ENCODE measurements around the gene MRPL12.
A peak's percentile ranks its signal among the peaks of the same experiment; 100 is the strongest.

MRPL12 gene

DNA sequence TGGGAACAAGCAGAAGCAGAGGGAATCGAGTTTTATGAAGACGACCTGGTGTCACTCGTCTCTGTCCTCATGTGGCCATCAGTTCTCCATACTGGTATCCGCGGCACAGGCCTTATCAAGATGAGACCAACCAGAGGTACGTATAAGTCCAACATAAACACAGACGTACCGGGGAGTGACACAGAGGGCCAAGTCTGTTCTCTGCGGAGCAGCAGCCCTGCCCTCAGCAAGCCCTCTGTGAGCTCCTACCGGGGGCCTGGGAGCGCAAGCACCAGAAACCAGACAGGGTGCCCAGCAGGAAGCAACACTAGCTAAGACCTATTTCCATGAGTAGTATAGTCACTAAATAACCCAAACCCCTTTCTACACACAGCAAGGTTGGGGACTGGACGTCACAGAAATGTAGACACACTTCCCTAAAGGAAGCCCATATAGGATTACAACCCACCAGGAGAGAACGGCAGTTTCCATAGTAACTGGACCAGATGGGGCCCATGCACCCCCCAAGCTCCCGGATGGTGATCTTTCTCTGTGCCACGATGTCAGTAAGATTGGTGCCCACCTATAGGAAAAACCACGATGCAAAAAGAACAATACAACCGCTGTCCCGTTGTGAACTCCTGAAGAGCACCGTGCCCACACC lies 20.5 kb upstream of the MRPL12 start:
- CTCF ChIA-PET: interaction anchor here (0.6 to 1.7 kb wide), 4 partner anchors 10 to 54 kb away, joined by 3 to 4 read pairs (median 3); partner anchors contain the start of gene PDE6G
- POLR2A ChIA-PET: interaction anchor here (1.6 to 1.7 kb wide), 2 partner anchors 17 to 20 kb away, joined by 7 to 13 read pairs; partner anchors contain the start of genes CCDC137, MRPL12 and OXLD1
- peaks cover 2 to 38% (median 20%) of the 10 kb centered on the region in 4 experiments for H3K36me3 ChIP-seq (ENCODE audit: control insufficient read depth in 4 of 4, insufficient read depth in 4 of 4, low read length in 3 of 4)
- 57% methylated on average over 17 of the region's 19 CpGs for WGBS (ENCODE audit: insufficient coverage)
- DNase-seq: peak in 1 of 3 donors; percentile 19
- no peaks in the 10 kb centered on the region for H3K27me3 ChIP-seq (replicated peaks in 2 of 5; ENCODE audit: control insufficient read depth in 4 of 5, insufficient read depth in 5 of 5, low read length in 4 of 5)
- peaks cover 9 to 26% (median 22%) of the 10 kb centered on the region in 4 experiments for H3K4me1 ChIP-seq (ENCODE audit: control extremely low read depth in 1 of 4, control insufficient read depth in 4 of 4, insufficient read depth in 4 of 4, low read length in 3 of 4)
- H3K27ac ChIP-seq (ENCODE audit: insufficient read depth in 1 of 2, low read depth in 1 of 2, low read length in 2 of 2, poor library complexity in 1 of 2, severe bottlenecking in 2 of 2): peak overlapping the region; percentile 58 to 89
- no peaks in the 10 kb centered on the region for H3K9me3 ChIP-seq (ENCODE audit: control extremely low read depth in 1 of 5, control insufficient read depth in 4 of 5, insufficient read depth in 2 of 5, low read depth in 1 of 5, low read length in 4 of 5)
- H3K4me3 ChIP-seq (ENCODE audit: control insufficient read depth in 1 of 7, extremely low read depth in 1 of 7, insufficient read depth in 4 of 7, low read depth in 2 of 7, low read length in 6 of 7): peak overlapping the region; percentile 69 to 97 (median 91)

DNA sequence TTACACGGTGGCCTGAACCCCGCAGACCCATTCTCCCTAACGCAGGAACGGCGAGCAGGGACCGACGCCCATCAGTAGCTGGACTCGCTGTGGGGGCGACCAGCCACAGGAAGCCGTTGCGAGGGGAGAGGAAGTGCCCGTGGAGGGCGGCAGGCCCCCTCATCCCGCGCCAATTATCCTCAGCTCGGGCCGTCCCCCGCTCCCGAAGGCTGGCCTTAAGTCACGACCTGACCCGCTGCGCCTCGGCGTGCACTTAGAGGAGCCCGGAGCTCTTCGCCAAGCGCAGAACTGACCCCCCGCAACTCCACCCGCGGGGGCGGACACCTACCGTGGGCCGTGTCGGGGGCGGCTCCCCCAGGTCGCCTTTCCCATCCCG lies 20.0 kb upstream of the MRPL12 start:
- H3K4me1 ChIP-seq (ENCODE audit: control extremely low read depth in 1 of 4, control insufficient read depth in 4 of 4, insufficient read depth in 4 of 4, low read length in 3 of 4): peaks cover 9 to 26% (median 22%) of the 10 kb centered on the region in 4 experiments
- CTCF ChIA-PET: interaction anchor here (0.7 to 1.7 kb wide), 7 partner anchors 10 to 171 kb away, joined by 3 to 4 read pairs (median 3); partner anchors contain the start of genes CCDC137, OXLD1 and PDE6G
- WGBS (ENCODE audit: insufficient coverage): under 1% methylated on average over 32 of the region's 37 CpGs

DNA sequence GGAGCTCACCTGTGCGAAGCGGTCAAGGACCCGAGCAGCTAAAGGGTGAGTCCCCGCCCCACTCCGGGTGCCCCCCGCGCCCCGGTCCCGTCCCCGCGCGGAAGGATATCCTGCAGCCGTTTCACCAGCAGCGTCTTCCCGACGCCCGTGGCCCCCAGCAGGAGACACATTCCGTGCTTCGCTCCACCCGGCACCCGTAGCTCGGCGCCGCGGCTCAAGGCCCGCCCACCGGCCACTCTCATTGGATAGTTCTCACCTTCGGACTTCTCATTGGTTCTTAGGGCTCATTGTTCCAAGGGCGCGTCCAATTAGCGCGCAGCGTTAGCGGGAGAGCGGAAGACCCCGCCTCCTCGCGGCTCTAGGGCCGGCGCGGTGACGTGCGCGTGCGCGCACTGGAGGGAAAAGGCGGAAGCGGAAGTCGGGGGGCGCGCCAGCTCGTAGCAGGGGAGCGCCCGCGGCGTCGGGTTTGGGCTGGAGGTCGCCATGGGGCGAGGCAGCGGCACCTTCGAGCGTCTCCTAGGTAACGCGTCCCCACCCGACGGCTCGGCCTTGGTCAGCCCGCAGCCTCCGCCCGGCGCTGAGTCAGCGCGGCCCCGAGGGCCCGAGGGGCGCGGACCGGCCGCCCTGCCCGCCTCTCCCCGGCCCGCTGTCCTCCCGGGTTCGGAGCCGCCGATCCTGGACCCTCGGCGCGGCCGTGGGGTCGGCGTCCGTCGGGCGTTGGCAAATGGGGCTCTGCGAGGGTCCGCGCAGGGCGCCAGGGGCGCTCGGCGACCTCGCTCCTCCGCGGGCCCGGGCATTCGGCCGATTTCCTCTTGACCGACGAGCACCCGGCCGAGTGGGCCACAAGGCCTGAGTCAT lies 19.4 kb upstream of the MRPL12 start, which contains the start of the genes ARL16 and HGS:
Gene ARL16 (minus strand): TSS at position 214 of the 858 bp plus-strand sequence. CDS start 44 bp downstream, at position 170.
Gene HGS (plus strand): TSS at position 428 of the 858 bp plus-strand sequence. CDS start 56 bp downstream, at position 484.
- H3K4me1 ChIP-seq (ENCODE audit: control extremely low read depth in 1 of 4, control insufficient read depth in 4 of 4, insufficient read depth in 4 of 4, low read length in 3 of 4): peaks cover 9 to 26% (median 22%) of the 10 kb centered on the region in 4 experiments
- peaks cover 3 to 49% (median 26%) of the 10 kb centered on the region in 4 experiments for H3K36me3 ChIP-seq (ENCODE audit: control insufficient read depth in 4 of 4, insufficient read depth in 4 of 4, low read length in 3 of 4)
- no peaks in the 10 kb centered on the region for H3K27me3 ChIP-seq (replicated peaks in 2 of 5; ENCODE audit: control insufficient read depth in 4 of 5, insufficient read depth in 5 of 5, low read length in 4 of 5)
- H3K4me3 ChIP-seq (ENCODE audit: control insufficient read depth in 1 of 7, extremely low read depth in 1 of 7, insufficient read depth in 4 of 7, low read depth in 2 of 7, low read length in 6 of 7): peak within 1 kb of the TSS; percentile 81 to 97 (median 91)
- 0% methylated on average over 97 of the region's 112 CpGs for WGBS (ENCODE audit: insufficient coverage)
- POLR2A ChIA-PET: interaction anchor here (0.5 to 1.7 kb wide), 6 partner anchors 14 to 595 kb away, joined by 3 to 13 read pairs (median 5); partner anchors contain the start of genes CCDC137, MRPL12, NPLOC4 and OXLD1
- CTCF ChIA-PET: interaction anchor here (0.7 to 2.1 kb wide), 7 partner anchors 8 to 171 kb away, joined by 3 to 7 read pairs (median 3); partner anchors contain the start of genes CCDC137 and OXLD1
- peak within 1 kb of the TSS; percentile 61 to 89 for H3K27ac ChIP-seq (ENCODE audit: insufficient read depth in 1 of 2, low read depth in 1 of 2, low read length in 2 of 2, poor library complexity in 1 of 2, severe bottlenecking in 2 of 2)
- no peaks in the 10 kb centered on the region for H3K9me3 ChIP-seq (ENCODE audit: control extremely low read depth in 1 of 5, control insufficient read depth in 4 of 5, insufficient read depth in 2 of 5, low read depth in 1 of 5, low read length in 4 of 5)
- peak; percentile 99 for DNase-seq

More for the DNA sequence above, 20.0 kb upstream of the MRPL12 start:
- POLR2A ChIA-PET: interaction anchor here (0.5 to 1.7 kb wide), 5 partner anchors 15 to 594 kb away, joined by 3 to 13 read pairs (median 6); partner anchors contain the start of genes CCDC137, MRPL12, NPLOC4 and OXLD1
- Histone ChIP-seq H3K4me3 (ENCODE audit: control insufficient read depth in 1 of 7, extremely low read depth in 1 of 7, insufficient read depth in 4 of 7, low read depth in 2 of 7, low read length in 6 of 7) (peak overlapping the region; percentile 69 to 97 (median 91)), H3K36me3 (ENCODE audit: control insufficient read depth in 4 of 4, insufficient read depth in 4 of 4, low read length in 3 of 4) (peaks cover 3 to 43% (median 23%) of the 10 kb centered on the region in 4 experiments), H3K9me3 (ENCODE audit: control extremely low read depth in 1 of 5, control insufficient read depth in 4 of 5, insufficient read depth in 2 of 5, low read depth in 1 of 5, low read length in 4 of 5) (no peaks in the 10 kb centered on the region), H3K27ac (ENCODE audit: insufficient read depth in 1 of 2, low read depth in 1 of 2, low read length in 2 of 2, poor library complexity in 1 of 2, severe bottlenecking in 2 of 2) (peak overlapping the region; percentile 58 to 89), H3K27me3 (replicated peaks in 2 of 5; ENCODE audit: control insufficient read depth in 4 of 5, insufficient read depth in 5 of 5, low read length in 4 of 5) (no peaks in the 10 kb centered on the region)
- no peak for DNase-seq

DNA sequence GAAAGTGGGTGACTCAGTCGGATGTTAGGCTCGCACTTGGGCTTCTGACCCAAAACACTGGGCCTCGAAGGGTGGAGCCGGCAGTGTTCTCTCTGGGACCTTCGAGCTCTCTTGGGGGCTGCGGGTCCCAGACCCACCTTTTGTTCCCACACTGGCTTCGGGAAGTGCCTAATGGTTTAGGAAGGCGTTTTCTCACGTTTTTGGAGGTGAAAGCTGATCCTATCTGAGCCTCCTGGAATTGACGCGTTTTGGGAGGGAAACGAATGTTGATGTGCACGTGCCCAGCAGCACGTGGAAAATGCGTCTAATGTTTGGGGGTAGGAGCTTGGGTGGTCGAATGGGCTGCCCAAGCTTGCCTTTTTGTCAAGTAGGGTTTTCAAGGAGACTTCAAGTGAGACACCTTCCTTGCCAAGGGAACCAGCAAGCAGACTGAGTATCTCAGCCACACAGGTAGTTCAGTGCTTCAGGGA lies 18.7 kb upstream of the MRPL12 start:
- no peaks in the 10 kb centered on the region for H3K9me3 ChIP-seq (ENCODE audit: control extremely low read depth in 1 of 5, control insufficient read depth in 4 of 5, insufficient read depth in 2 of 5, low read depth in 1 of 5, low read length in 4 of 5)
- POLR2A ChIA-PET: interaction anchor here (1.2 to 1.6 kb wide), 2 partner anchors 17 to 18 kb away, joined by 4 to 7 read pairs; partner anchors contain the start of genes CCDC137 and OXLD1
- peaks cover 7 to 56% (median 30%) of the 10 kb centered on the region in 4 experiments for H3K36me3 ChIP-seq (ENCODE audit: control insufficient read depth in 4 of 4, insufficient read depth in 4 of 4, low read length in 3 of 4)
- peak in 2 of 3 donors; percentile 35 to 43 for DNase-seq
- H3K4me1 ChIP-seq (ENCODE audit: control extremely low read depth in 1 of 4, control insufficient read depth in 4 of 4, insufficient read depth in 4 of 4, low read length in 3 of 4): peaks cover 9 to 26% (median 22%) of the 10 kb centered on the region in 4 experiments
- 12% methylated on average over 13 of the region's 16 CpGs for WGBS (ENCODE audit: insufficient coverage)
- peak overlapping the region; percentile 81 to 97 (median 91) for H3K4me3 ChIP-seq (ENCODE audit: control insufficient read depth in 1 of 7, extremely low read depth in 1 of 7, insufficient read depth in 4 of 7, low read depth in 2 of 7, low read length in 6 of 7)
- no peaks in the 10 kb centered on the region for H3K27me3 ChIP-seq (replicated peaks in 2 of 5; ENCODE audit: control insufficient read depth in 4 of 5, insufficient read depth in 5 of 5, low read length in 4 of 5)
- CTCF ChIA-PET: interaction anchor here (0.8 to 2.1 kb wide), 5 partner anchors 9 to 185 kb away, joined by 3 to 7 read pairs (median 3); partner anchors contain the start of genes CCDC137 and OXLD1
- H3K27ac ChIP-seq (ENCODE audit: insufficient read depth in 1 of 2, low read depth in 1 of 2, low read length in 2 of 2, poor library complexity in 1 of 2, severe bottlenecking in 2 of 2): peak overlapping the region; percentile 61 to 89

DNA sequence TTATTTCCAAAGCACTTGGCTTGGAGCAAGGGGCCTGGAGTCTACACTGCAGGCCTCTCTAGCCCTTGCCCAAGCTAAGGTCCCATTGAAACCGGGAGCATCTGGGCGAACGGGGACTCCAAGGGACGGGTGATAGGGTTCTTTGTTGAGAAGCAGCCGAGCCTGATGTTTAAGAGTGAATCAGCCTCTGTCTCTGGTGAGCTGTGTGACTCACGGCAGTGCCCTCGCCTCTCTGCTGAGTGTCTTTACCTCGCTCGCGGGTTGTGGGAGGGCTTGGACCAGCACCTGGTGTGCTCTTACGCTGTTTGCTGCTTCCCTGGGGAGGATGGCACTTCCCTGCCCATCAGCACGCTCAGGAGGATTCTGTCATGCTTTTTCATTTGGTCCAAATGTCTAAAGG lies 18.1 kb upstream of the MRPL12 start:
- no peak for DNase-seq
- POLR2A ChIA-PET: interaction anchor here (0.6 to 1.2 kb wide), 2 partner anchors 17 to 189 kb away, joined by 4 read pairs; no protein-coding TSS in a partner anchor
- H3K27ac ChIP-seq (ENCODE audit: insufficient read depth in 1 of 2, low read depth in 1 of 2, low read length in 2 of 2, poor library complexity in 1 of 2, severe bottlenecking in 2 of 2): peak overlapping the region in 1 of 2 experiments; percentile 43
- WGBS (ENCODE audit: insufficient coverage): 95% methylated on average over 11 of the region's 12 CpGs
- no peaks in the 10 kb centered on the region for H3K9me3 ChIP-seq (ENCODE audit: control extremely low read depth in 1 of 5, control insufficient read depth in 4 of 5, insufficient read depth in 2 of 5, low read depth in 1 of 5, low read length in 4 of 5)
- no peaks in the 10 kb centered on the region for H3K27me3 ChIP-seq (replicated peaks in 2 of 5; ENCODE audit: control insufficient read depth in 4 of 5, insufficient read depth in 5 of 5, low read length in 4 of 5)
- H3K4me1 ChIP-seq (ENCODE audit: control extremely low read depth in 1 of 4, control insufficient read depth in 4 of 4, insufficient read depth in 4 of 4, low read length in 3 of 4): peaks cover 9 to 26% (median 22%) of the 10 kb centered on the region in 4 experiments
- CTCF ChIA-PET: interaction anchor here (0.8 to 2.1 kb wide), 5 partner anchors 10 to 185 kb away, joined by 3 to 7 read pairs (median 3); partner anchors contain the start of genes CCDC137 and OXLD1
- peak overlapping the region in 6 of 7 experiments; percentile 81 to 97 (median 92) for H3K4me3 ChIP-seq (ENCODE audit: control insufficient read depth in 1 of 7, extremely low read depth in 1 of 7, insufficient read depth in 4 of 7, low read depth in 2 of 7, low read length in 6 of 7)
- peaks cover 11 to 62% (median 32%) of the 10 kb centered on the region in 4 experiments for H3K36me3 ChIP-seq (ENCODE audit: control insufficient read depth in 4 of 4, insufficient read depth in 4 of 4, low read length in 3 of 4)

DNA sequence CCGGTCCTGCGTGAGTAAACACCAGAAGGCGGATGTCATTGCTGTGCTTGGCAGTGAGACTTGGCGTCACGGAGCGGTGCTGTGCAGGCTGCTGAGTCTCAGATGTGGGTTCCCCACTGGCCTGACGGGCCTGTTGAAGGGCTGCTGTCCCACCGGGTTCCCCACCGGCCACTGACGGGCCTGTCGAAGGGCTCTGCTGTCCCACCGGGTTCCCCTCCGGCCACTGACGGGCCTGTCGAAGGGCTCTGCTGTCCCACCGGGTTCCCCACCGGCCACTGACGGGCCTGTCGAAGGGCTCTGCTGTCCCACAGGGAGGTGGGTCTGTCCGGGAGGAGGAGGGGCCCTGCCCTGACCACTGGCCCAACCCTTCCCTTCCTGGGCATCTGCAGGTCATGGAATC lies 16.6 kb upstream of the MRPL12 start:
- Histone ChIP-seq H3K4me1 (ENCODE audit: control extremely low read depth in 1 of 4, control insufficient read depth in 4 of 4, insufficient read depth in 4 of 4, low read length in 3 of 4) (peaks cover 9 to 26% (median 22%) of the 10 kb centered on the region in 4 experiments), H3K9me3 (ENCODE audit: control extremely low read depth in 1 of 5, control insufficient read depth in 4 of 5, insufficient read depth in 2 of 5, low read depth in 1 of 5, low read length in 4 of 5) (no peaks in the 10 kb centered on the region), H3K36me3 (ENCODE audit: control insufficient read depth in 4 of 4, insufficient read depth in 4 of 4, low read length in 3 of 4) (peaks cover 10 to 67% (median 37%) of the 10 kb centered on the region in 4 experiments), H3K27ac (ENCODE audit: insufficient read depth in 1 of 2, low read depth in 1 of 2, low read length in 2 of 2, poor library complexity in 1 of 2, severe bottlenecking in 2 of 2) (no peak overlapping the region), H3K27me3 (replicated peaks in 2 of 5; ENCODE audit: control insufficient read depth in 4 of 5, insufficient read depth in 5 of 5, low read length in 4 of 5) (no peaks in the 10 kb centered on the region), H3K4me3 (ENCODE audit: control insufficient read depth in 1 of 7, extremely low read depth in 1 of 7, insufficient read depth in 4 of 7, low read depth in 2 of 7, low read length in 6 of 7) (no peak overlapping the region)
- 94% methylated on average over 19 of the region's 20 CpGs for WGBS (ENCODE audit: insufficient coverage)
- DNase-seq: no peak
- CTCF ChIA-PET: no interaction called here
- POLR2A ChIA-PET: no interaction called here

Measured in common myeloid progenitor, CD34-positive (primary cell).